ENCODE measurements around the gene MBD4. TPM values are rescaled to one million over a fixed set of nuclear protein-coding genes. Genes with fewer than 3 reads are reported as not detected.
A peak's percentile ranks its signal among the peaks of the same experiment; 100 is the strongest.

The MBD4 gene
- total RNA-seq, 4 donors from 2014 or later = 15.0 to 34.4 (median 30.4) TPM

- TF ChIP-seq POLR2A (IDR thresholded peaks at IDR 0.05) = no peak
- TF ChIP-seq EP300 (IDR thresholded peaks at IDR 0.05; ENCODE audit: low read depth) = no peak
- TF ChIP-seq CTCF (IDR thresholded peaks at IDR 0.05) = no peak
- TF ChIP-seq POLR2AphosphoS5 (IDR thresholded peaks at IDR 0.05) = peak in 1 of 3 donors; percentile 5
Observed at GRCh38 chr3:129441782-129442181, 2.0 kb upstream of the MBD4 start.

GRCh38 chr3:129441215-129441614 is 1.5 kb upstream of the MBD4 start:
- intact Hi-C loops (cut with DNase I; ENCODE audit: low total_unique reads) (no loop called here), in situ Hi-C loops (cut with MboI; ENCODE audit: low pct_ligation_motif_present in 1 of 4, low pct_unique_long_range_greater_than_20kb in 1 of 4, low sequenced_read_pairs in 3 of 4) (no loop called here)
- no peak for DNase-seq
- TF ChIP-seq CTCF (IDR thresholded peaks at IDR 0.05) = no peak
- no peak for TF ChIP-seq POLR2A (IDR thresholded peaks at IDR 0.05)
- H3K36me3 ChIP-seq = peaks cover 0 to 8% (median 0%) of the 10 kb centered on the region in 4 donors
- no peaks in the 10 kb centered on the region for H3K9me3 ChIP-seq
- H3K27ac ChIP-seq = peak overlapping the region; percentile 91 to 96 (median 92)
- peaks cover 15 to 48% (median 26%) of the 10 kb centered on the region in 4 donors for H3K4me1 ChIP-seq
- H3K4me3 ChIP-seq = peak overlapping the region in 2 of 4 donors; percentile 60 to 98
- no peaks in the 10 kb centered on the region for H3K27me3 ChIP-seq
- WGBS, 2 donors (ENCODE audit: low coverage in 1 of 2) = 38 to 50% methylated on average over 8 to 9 of the region's 9 CpGs

More at GRCh38 chr3:129441782-129442181, 2.0 kb upstream of the MBD4 start:
- 29 to 38% methylated on average over 4 of the region's 4 CpGs for WGBS, 2 donors (ENCODE audit: low coverage in 1 of 2)
- Histone ChIP-seq H3K36me3 (peaks cover 0 to 4% (median 0%) of the 10 kb centered on the region in 4 donors), H3K4me1 (peaks cover 15 to 44% (median 26%) of the 10 kb centered on the region in 4 donors), H3K4me3 (no peak overlapping the region), H3K9me3 (no peaks in the 10 kb centered on the region), H3K27me3 (no peaks in the 10 kb centered on the region), H3K27ac (peak overlapping the region; percentile 91 to 96 (median 92))
- intact Hi-C loops (cut with DNase I; ENCODE audit: low total_unique reads) (no loop called here), in situ Hi-C loops (cut with MboI; ENCODE audit: low pct_ligation_motif_present in 1 of 4, low pct_unique_long_range_greater_than_20kb in 1 of 4, low sequenced_read_pairs in 3 of 4) (no loop called here)
- DNase-seq = no peak

GRCh38 chr3:129440618-129441190 is 956 bp upstream of the MBD4 start:
- WGBS, 2 donors (ENCODE audit: low coverage in 1 of 2) = 3 to 8% methylated on average over 8 to 9 of the region's 9 CpGs
- Histone ChIP-seq H3K27ac (peak overlapping the region; percentile 91 to 96 (median 92)), H3K27me3 (no peaks in the 10 kb centered on the region), H3K4me3 (peak overlapping the region; percentile 58 to 98 (median 76)), H3K4me1 (peaks cover 15 to 53% (median 29%) of the 10 kb centered on the region in 4 donors), H3K36me3 (peaks cover 0 to 8% (median 0%) of the 10 kb centered on the region in 4 donors), H3K9me3 (no peaks in the 10 kb centered on the region)
- in situ Hi-C loops (cut with MboI; ENCODE audit: low pct_ligation_motif_present in 1 of 4, low pct_unique_long_range_greater_than_20kb in 1 of 4, low sequenced_read_pairs in 3 of 4) = no loop called here
- intact Hi-C loops (cut with DNase I; ENCODE audit: low total_unique reads) = no loop called here
- TF ChIP-seq CTCF (IDR thresholded peaks at IDR 0.05) = no peak
- no peak for TF ChIP-seq EP300 (IDR thresholded peaks at IDR 0.05; ENCODE audit: low read depth)
- no peak for TF ChIP-seq POLR2AphosphoS5 (IDR thresholded peaks at IDR 0.05)
- TF ChIP-seq POLR2A (IDR thresholded peaks at IDR 0.05) = no peak
- DNase-seq = no peak

- no peak for TF ChIP-seq CTCF (IDR thresholded peaks at IDR 0.05)
- TF ChIP-seq POLR2A (IDR thresholded peaks at IDR 0.05) = no peak
- no peak for TF ChIP-seq POLR2AphosphoS5 (IDR thresholded peaks at IDR 0.05)
- no peak for TF ChIP-seq EP300 (IDR thresholded peaks at IDR 0.05; ENCODE audit: low read depth)
- WGBS, 2 donors (ENCODE audit: low coverage in 1 of 2) = 0% methylated on average over 6 to 17 of the region's 17 CpGs
Observed at GRCh38 chr3:129439226-129439816, 427 bp downstream of the MBD4 start.

More at GRCh38 chr3:129439226-129439816, 427 bp downstream of the MBD4 start:
- H3K4me1 ChIP-seq = peaks cover 15 to 66% (median 32%) of the 10 kb centered on the region in 4 donors
- no peaks in the 10 kb centered on the region for H3K27me3 ChIP-seq
- peaks cover 0 to 8% (median 0%) of the 10 kb centered on the region in 4 donors for H3K36me3 ChIP-seq
- H3K9me3 ChIP-seq = no peaks in the 10 kb centered on the region
- H3K27ac ChIP-seq = peak overlapping the region; percentile 91 to 96 (median 92)
- in situ Hi-C loops (cut with MboI; ENCODE audit: low pct_ligation_motif_present in 1 of 4, low pct_unique_long_range_greater_than_20kb in 1 of 4, low sequenced_read_pairs in 3 of 4) (no loop called here), intact Hi-C loops (cut with DNase I; ENCODE audit: low total_unique reads) (no loop called here)
- H3K4me3 ChIP-seq = peak overlapping the region; percentile 56 to 98 (median 76)
- peak; percentile 64 for DNase-seq
